Fibroblast of the aortic adventitia (primary cell): ENCODE results near the gene PPP6R2. TPM values are rescaled to one million over a fixed set of nuclear protein-coding genes. Genes with fewer than 3 reads are reported as not detected.

Experiments used
- DNase-seq: peaks from one replicate; pipeline ENCODE4 v3.0.0-alpha.2; 2010; ENCODE audit warnings: low read depth
- H3K4me3 ChIP-seq: 2 replicates; pipeline ENCODE4 v1.5.1; 2011; ENCODE audit warnings: low read depth, mild to moderate bottlenecking, control low read depth, low read length, moderate library complexity
- total RNA-seq: library from RNA; depleted of rRNA; stranded (reverse); fragments of >200 nt; gene quantifications from 2 replicates; pipeline ENCODE4 v1.2.3, GENCODE V29; 2012; ENCODE audit warnings: low replicate concordance
- TF ChIP-seq, protein P1 (sequence below): IDR thresholded peaks from 2 replicates; pipeline ENCODE4 v1.5.1; 2011; ENCODE audit warnings: mild to moderate bottlenecking, low read length, control low read depth, inconsistent platforms; ENCODE audit not compliant: insufficient read depth

PPP6R2 gene
- total RNA-seq, 1 donor, result 38.5 TPM

DNA sequence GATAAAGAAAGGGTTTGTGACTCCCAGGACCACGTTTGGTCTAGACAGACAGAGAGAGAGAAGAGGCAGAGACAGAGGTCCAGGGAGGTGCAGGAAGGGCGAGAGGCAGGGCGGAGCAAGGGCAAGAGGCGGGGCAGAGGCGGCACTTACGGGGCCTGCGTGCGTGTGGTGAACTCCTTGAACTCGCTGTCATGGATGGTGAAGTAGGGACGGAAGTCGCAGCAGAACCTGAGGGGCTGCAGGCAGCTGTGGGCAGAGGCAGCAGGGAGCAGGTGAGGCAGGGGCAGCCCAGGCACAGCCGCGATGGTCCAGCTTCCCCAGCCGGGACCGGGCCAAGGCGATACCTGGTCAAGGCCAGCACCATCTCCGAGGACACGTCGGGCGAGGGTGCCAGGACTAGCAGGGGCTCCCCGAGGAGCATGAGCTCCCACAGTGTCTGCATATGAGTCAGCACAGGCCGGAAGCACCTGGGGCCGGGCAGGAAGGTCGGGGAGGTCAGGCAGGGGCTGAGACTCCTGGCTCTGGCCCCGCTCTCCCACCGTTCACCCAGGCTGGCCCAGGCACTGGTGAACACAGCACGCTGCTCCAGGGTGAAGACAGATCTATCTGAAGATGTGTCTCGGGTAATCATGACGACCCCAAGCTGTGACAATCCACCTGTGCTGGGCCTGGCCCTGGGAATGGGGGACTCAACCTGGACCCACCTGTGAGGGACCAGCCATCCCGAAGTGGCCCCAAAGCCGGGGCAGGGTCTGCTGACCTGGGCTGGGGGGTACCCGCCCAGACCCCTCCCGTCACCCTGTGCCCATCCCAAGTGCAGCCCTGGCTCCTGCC, 28.5 kb upstream of the PPP6R2 start:
- no peak overlapping the region for H3K4me3 ChIP-seq
- no peak for DNase-seq
- TF ChIP-seq, protein P1, sequence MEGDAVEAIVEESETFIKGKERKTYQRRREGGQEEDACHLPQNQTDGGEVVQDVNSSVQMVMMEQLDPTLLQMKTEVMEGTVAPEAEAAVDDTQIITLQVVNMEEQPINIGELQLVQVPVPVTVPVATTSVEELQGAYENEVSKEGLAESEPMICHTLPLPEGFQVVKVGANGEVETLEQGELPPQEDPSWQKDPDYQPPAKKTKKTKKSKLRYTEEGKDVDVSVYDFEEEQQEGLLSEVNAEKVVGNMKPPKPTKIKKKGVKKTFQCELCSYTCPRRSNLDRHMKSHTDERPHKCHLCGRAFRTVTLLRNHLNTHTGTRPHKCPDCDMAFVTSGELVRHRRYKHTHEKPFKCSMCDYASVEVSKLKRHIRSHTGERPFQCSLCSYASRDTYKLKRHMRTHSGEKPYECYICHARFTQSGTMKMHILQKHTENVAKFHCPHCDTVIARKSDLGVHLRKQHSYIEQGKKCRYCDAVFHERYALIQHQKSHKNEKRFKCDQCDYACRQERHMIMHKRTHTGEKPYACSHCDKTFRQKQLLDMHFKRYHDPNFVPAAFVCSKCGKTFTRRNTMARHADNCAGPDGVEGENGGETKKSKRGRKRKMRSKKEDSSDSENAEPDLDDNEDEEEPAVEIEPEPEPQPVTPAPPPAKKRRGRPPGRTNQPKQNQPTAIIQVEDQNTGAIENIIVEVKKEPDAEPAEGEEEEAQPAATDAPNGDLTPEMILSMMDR, result no peak

DNA sequence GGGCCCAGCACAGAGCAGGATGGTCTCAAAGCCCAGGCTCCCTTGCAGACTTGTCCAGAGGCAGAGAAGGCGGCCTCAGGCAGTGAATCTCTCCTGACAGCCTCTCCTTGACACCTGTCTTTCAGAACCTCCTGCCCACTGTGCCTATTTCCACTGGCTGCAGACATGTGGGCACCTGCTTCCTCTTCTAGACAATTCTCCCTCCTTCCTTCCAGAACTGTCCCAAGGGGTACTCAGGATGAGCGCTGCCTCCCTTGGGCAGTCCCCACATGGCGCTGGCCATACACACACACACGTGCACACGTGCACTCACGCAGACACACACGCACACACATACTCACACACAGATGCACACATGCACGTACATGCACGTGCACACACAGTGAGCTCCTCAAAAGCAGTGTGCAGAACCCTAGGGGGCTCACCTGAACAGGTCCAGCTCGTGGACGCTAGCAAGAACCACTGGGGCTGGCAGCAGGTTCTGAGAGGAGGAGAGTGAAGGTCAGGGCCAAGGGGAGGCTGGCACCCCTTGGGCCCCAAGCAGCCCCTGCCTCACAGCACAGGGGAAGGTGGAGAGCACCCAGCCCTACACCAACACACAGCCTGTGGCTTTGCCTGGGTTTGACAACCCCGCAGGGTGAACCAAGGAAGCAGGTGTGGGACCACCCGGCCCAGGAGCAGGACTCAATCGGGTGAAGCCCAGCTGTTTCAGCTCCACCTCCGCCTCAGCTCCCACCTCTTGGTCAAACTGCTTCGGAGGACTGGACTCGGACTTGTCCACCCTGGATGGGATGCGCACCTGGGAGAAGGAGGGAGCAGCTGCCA, 27.6 kb upstream of the PPP6R2 start:
- TF ChIP-seq, protein P1, result no peak
- no peak overlapping the region for H3K4me3 ChIP-seq
- DNase-seq, result no peak

DNA sequence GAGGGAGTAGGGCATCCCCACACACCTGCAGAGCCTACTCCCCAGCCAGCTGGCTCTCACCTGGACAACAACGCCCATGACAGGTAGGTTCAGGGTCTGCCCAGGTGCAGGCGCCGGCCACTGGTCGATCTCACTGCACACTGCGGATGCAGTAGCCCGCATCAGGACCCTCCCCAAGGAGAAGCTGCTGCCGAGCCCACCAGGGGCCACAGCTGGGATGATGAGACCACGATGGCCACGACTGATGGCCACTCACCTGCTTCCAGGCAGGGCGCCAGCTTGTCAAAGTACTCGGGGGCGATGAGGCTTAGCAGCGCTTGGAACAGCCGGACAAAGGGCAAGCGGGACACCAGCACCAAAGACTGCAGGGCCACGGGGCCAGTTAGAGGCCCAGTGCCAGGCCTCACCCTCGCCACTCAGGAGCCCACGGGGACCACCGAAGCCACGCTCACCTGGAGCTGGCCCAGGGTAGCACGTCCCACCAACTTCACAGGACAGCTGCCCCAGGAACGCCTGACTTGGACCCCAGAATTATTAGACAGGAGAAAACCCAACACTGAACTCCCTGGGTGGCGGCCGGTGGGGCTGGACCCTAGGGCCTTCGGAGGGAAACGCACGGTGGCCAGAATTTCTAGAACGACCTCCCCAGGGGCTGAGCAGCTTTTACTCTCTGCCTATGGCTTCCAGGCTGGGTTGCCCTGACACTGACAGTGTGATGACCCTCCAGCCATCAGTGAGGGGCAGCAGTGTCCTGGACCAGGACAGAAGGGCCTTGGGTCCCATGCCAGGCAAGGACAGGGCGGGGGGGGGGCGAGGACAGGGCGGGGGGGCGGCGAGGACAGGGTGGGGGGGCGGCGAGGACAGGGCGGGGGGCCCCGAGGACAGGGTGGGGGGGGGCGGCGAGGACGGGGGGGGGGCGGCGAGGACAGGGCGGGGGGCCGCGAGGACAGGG, 26.7 kb upstream of the PPP6R2 start:
- TF ChIP-seq, protein P1, result no peak
- no peak overlapping the region for H3K4me3 ChIP-seq
- no peak for DNase-seq

DNA sequence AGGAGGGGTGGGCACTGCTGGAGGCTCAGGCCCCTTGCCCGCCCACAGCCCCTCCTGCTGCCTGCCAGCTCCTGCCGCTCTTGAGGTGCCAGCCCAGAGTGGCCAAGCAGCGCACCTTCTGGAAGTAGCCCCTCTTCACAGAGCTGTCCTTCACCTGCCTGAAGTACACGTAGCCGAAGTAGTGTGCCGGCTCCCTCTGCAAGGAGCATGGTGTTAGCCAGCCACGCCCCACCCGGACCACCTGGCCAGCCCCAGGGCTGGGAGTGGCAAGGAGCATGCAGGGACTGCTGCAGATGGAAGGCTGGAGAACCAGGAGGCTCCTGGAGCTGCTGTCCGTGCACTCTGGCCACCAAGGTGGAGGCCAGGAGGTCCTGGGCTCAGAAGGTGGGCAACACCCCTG, 25.9 kb upstream of the PPP6R2 start:
- no peak for DNase-seq
- no peak overlapping the region for H3K4me3 ChIP-seq
- TF ChIP-seq, protein P1, result no peak

DNA sequence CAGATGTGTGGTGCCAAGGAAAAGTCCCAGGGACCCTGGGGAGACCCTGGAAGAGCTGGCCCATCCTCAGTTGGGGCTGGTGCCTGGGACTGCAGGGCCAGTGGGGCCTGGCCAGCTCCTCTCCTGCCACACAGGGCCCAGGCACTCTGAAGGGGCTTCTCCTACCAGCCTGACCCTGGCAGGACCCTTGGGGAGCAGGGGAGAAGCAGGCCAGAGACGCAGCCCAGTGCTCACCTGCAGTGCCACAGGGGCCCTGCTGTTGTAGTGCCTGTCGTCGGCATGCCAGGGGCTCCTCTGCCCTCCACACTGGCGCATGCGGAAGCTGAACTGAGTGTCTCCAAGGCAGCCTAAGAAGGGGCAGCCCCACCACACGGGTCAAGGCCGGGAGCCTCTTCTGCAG, 25.5 kb upstream of the PPP6R2 start:
- DNase-seq, result no peak
- TF ChIP-seq, protein P1, result no peak

DNA sequence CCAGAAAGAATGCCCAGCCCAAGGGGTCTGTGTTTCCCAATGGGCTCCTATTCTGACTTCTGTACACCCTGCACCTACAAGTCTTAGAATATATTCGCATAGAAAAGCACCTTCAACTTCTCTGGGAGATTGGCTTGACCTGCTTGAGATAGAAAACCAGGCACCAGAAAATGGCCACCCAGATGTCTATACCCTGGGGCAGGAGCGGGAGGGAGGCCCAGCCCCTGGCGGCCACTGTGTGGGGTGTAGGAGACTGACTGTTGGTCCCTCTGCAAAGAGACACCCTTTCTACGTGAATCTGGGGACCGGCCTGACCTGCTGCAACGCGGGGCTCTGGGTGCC, 24.8 kb upstream of the PPP6R2 start:
- TF ChIP-seq, protein P1, result no peak
- H3K4me3 ChIP-seq, result no peak overlapping the region
- no peak for DNase-seq

More for the DNA sequence above, 25.5 kb upstream of the PPP6R2 start:
- no peak overlapping the region for H3K4me3 ChIP-seq
